ENCODE measurements around the gene SLC48A1.

The SLC48A1 gene

GRCh38 chr12:47801170-47801903 lies 28.3 kb downstream of the SLC48A1 start:
- H3K9me3 ChIP-seq (ENCODE audit: low read length), result no peaks in the 10 kb centered on the region
- peaks cover 61% of the 10 kb centered on the region for H3K4me1 ChIP-seq (ENCODE audit: insufficient read depth, low read length, severe bottlenecking)
- no peak overlapping the region; the same call in 1 of the 2 replicates for H3K4me2 ChIP-seq (ENCODE audit: low read length)
- H3K9ac ChIP-seq (ENCODE audit: low read length), result no peak overlapping the region
- H3K4me3 ChIP-seq (ENCODE audit: low read depth, low read length, poor library complexity, severe bottlenecking), result no peak overlapping the region
- H3K27ac ChIP-seq (ENCODE audit: low read depth, low read length, poor library complexity, severe bottlenecking), result peak overlapping the region; percentile 65
- H3K27me3 ChIP-seq (ENCODE audit: insufficient read depth, low read length), result no peaks in the 10 kb centered on the region
- H4K20me1 ChIP-seq (ENCODE audit: insufficient read depth, low read length), result no peaks in the 10 kb centered on the region
- peaks cover 56% of the 10 kb centered on the region for H3K36me3 ChIP-seq (ENCODE audit: insufficient read depth, low read length)
- no peaks in the 10 kb centered on the region for H3F3A ChIP-seq (ENCODE audit: insufficient read depth, low read length)
- H3K79me2 ChIP-seq (ENCODE audit: insufficient read depth, low read length), result 0 out of 2 replicates have a peak, but pooled peaks cover 8% of the 10 kb centered on the region
- no peak overlapping the region for H2AFZ ChIP-seq (ENCODE audit: low read length)
- TF ChIP-seq, protein P1, sequence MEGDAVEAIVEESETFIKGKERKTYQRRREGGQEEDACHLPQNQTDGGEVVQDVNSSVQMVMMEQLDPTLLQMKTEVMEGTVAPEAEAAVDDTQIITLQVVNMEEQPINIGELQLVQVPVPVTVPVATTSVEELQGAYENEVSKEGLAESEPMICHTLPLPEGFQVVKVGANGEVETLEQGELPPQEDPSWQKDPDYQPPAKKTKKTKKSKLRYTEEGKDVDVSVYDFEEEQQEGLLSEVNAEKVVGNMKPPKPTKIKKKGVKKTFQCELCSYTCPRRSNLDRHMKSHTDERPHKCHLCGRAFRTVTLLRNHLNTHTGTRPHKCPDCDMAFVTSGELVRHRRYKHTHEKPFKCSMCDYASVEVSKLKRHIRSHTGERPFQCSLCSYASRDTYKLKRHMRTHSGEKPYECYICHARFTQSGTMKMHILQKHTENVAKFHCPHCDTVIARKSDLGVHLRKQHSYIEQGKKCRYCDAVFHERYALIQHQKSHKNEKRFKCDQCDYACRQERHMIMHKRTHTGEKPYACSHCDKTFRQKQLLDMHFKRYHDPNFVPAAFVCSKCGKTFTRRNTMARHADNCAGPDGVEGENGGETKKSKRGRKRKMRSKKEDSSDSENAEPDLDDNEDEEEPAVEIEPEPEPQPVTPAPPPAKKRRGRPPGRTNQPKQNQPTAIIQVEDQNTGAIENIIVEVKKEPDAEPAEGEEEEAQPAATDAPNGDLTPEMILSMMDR (IDR thresholded peaks at IDR 0.05; ENCODE audit: low read length), result no peak
- no peak for TF ChIP-seq EZH2 (IDR thresholded peaks at IDR 0.05; ENCODE audit: borderline replicate concordance, low read length)
- no peaks in the 10 kb centered on the region for H3K9me2 ChIP-seq (ENCODE audit: low read depth, low read length)

DNA sequence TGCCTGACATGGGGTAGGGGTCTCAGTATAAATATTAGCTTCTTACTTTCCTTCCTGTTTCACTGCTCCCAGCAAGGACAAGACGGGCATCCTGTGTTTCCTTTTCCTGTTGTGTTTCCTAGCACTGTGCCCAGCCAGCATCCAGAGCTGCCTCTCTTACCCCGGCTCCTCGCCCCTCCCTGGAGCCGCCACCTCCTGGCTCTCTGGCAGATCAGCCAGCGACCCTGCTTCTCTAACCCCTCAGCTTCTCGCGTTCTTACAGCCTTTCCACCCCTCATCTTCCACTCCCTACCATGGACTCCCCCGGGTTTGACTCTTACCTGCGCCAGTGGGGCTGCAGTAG lies 28.8 kb downstream of the SLC48A1 start:
- Histone ChIP-seq H3K4me2 (ENCODE audit: low read length) (no peak overlapping the region; the same call in 1 of the 2 replicates), H3K79me2 (ENCODE audit: insufficient read depth, low read length) (0 out of 2 replicates have a peak, but pooled peaks cover 8% of the 10 kb centered on the region), H3K9me3 (ENCODE audit: low read length) (no peaks in the 10 kb centered on the region), H3K4me3 (ENCODE audit: low read depth, low read length, poor library complexity, severe bottlenecking) (no peak overlapping the region), H4K20me1 (ENCODE audit: insufficient read depth, low read length) (no peaks in the 10 kb centered on the region), H3F3A (ENCODE audit: insufficient read depth, low read length) (no peaks in the 10 kb centered on the region), H3K36me3 (ENCODE audit: insufficient read depth, low read length) (peaks cover 53% of the 10 kb centered on the region), H3K27ac (ENCODE audit: low read depth, low read length, poor library complexity, severe bottlenecking) (peak overlapping the region; percentile 65), H3K4me1 (ENCODE audit: insufficient read depth, low read length, severe bottlenecking) (peaks cover 67% of the 10 kb centered on the region), H2AFZ (ENCODE audit: low read length) (no peak overlapping the region), H3K9me2 (ENCODE audit: low read depth, low read length) (no peaks in the 10 kb centered on the region), H3K9ac (ENCODE audit: low read length) (no peak overlapping the region; the same call in 1 of the 2 replicates), H3K27me3 (ENCODE audit: insufficient read depth, low read length) (no peaks in the 10 kb centered on the region)
- TF ChIP-seq, protein P1 (IDR thresholded peaks at IDR 0.05; ENCODE audit: low read length), result no peak
- TF ChIP-seq EZH2 (IDR thresholded peaks at IDR 0.05; ENCODE audit: borderline replicate concordance, low read length), result no peak

- Histone ChIP-seq H4K20me1 (ENCODE audit: insufficient read depth, low read length) (no peaks in the 10 kb centered on the region), H3K9me3 (ENCODE audit: low read length) (no peaks in the 10 kb centered on the region), H3K36me3 (ENCODE audit: insufficient read depth, low read length) (peaks cover 52% of the 10 kb centered on the region), H3K79me2 (ENCODE audit: insufficient read depth, low read length) (0 out of 2 replicates have a peak, but pooled peaks cover 8% of the 10 kb centered on the region), H2AFZ (ENCODE audit: low read length) (no peak overlapping the region), H3K4me2 (ENCODE audit: low read length) (no peak overlapping the region; the same call in 1 of the 2 replicates), H3K27me3 (ENCODE audit: insufficient read depth, low read length) (no peaks in the 10 kb centered on the region), H3K4me1 (ENCODE audit: insufficient read depth, low read length, severe bottlenecking) (peaks cover 71% of the 10 kb centered on the region), H3K9ac (ENCODE audit: low read length) (peak overlapping the region; percentile 9; the same call in 1 of the 2 replicates), H3K27ac (ENCODE audit: low read depth, low read length, poor library complexity, severe bottlenecking) (peak overlapping the region; percentile 65), H3K4me3 (ENCODE audit: low read depth, low read length, poor library complexity, severe bottlenecking) (no peak overlapping the region), H3K9me2 (ENCODE audit: low read depth, low read length) (no peaks in the 10 kb centered on the region), H3F3A (ENCODE audit: insufficient read depth, low read length) (no peaks in the 10 kb centered on the region)
- TF ChIP-seq, protein P1 (IDR thresholded peaks at IDR 0.05; ENCODE audit: low read length), result peak; percentile 49; the same call in 1 of the 2 replicates
- no peak for TF ChIP-seq EZH2 (IDR thresholded peaks at IDR 0.05; ENCODE audit: borderline replicate concordance, low read length)
These were observed 29.3 kb downstream of the SLC48A1 start for GRCh38 chr12:47802312-47802711.

Data from OCI-LY1 (cell line).